Measurements from ENCODE around the gene UBE2G1.
A peak's percentile ranks its signal among the peaks of the same experiment; 100 is the strongest.
"Not testable (repeated sequence)": the region's sequence is repeated elsewhere in the genome, so short reads cannot be mapped to it uniquely, and the experiment has no call there.

UBE2G1 gene

DNA sequence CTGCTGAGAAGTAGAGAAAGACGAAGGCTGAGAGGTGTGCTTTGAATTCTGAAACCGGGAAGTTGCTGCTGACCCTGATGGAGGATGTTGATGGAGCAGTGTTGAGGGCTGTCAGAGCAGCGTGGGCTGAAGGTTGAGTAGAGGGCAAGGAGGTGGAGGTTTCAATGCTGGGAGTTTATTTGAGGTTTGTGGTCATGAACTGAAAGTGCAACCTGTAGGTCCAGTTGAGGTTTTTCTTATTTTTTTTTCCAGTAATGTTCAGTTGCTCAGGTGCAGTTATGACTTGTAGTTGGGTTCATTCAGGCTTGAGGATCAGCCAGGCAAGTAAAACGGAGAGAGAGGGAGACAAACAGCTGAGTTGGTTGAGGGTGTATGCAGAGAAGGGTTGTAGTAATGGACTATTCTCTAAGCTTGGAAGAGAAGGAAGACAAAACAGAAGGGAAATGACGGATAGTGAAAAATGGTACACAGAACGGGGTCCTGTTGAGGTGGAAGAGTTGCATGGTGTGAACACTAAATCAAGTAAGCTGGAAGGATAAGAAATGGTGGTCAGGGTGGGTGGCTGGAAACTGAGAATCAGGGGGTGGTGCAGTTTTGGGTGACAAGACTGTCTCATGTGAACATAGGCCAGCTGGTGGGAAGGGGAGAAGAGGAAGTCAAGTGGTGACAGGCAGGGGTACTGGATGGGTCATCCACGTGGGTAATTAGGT, 8.7 kb upstream of the UBE2G1 start:
- no peak for DNase-seq (ENCODE audit: low read depth)

GRCh38 chr17:4369557-4370230, 3.2 kb upstream of the UBE2G1 start:
- DNase-seq (ENCODE audit: low read depth): no peak

GRCh38 chr17:4368341-4368740, 1.9 kb upstream of the UBE2G1 start:
- no peak for DNase-seq (ENCODE audit: low read depth)

DNA sequence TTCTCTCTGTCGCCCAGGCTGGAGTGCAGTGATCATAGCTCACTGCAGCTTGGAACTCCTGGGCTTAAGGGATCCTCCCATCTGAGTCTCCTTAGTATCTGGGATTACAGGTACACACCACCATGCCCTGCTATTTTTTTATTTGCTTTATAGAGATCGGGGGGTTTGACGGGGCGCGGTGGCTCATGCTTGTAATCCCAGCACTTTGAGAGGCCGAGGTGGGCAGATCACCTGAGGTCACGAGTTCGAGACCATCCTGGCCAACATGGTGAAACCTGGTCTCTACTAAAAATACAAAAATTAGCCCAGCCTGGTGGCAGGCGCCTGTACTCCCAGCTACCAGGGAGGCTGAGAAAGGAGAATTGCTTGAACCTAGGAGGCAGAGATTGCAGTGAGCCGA, 702 bp upstream of the UBE2G1 start:
- DNase-seq (ENCODE audit: low read depth): not testable (repeated sequence)

DNA sequence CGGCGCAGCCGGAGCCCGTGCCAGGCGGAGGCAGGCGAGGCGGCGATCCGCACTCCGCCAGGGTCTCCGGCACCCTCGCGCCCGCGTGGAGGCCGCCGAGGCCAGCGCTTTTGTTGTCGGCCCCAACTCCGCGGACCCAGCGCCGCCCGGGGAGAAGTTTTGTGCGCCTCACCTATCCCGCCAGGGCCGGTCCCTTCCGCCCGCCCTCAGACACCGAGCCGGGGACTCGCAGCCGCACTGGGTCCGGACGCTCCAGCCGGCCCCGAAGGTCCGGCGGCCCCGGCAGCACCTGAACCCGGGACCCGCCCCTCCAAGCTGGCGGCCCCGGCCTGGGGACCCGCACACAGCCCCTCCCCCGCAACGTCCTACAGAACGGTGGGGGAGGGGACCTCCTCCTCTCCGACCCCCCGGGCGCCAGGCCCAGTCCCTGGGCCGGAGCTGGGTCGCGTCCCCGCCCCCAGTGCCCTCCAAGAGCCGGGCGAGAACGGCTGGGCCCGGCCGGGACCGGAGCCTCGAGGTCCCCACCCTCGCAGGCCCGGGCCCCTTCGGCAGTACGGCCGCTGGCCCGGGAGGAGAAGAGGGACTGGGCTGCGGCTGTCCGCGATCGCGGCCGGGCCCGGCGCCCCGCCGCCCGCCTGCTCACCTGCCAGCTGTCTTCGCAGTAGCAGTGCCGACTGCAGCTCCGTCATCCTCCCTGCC, 698 bp downstream of the UBE2G1 start:
- peak; percentile 13 for DNase-seq (ENCODE audit: low read depth)

DNA sequence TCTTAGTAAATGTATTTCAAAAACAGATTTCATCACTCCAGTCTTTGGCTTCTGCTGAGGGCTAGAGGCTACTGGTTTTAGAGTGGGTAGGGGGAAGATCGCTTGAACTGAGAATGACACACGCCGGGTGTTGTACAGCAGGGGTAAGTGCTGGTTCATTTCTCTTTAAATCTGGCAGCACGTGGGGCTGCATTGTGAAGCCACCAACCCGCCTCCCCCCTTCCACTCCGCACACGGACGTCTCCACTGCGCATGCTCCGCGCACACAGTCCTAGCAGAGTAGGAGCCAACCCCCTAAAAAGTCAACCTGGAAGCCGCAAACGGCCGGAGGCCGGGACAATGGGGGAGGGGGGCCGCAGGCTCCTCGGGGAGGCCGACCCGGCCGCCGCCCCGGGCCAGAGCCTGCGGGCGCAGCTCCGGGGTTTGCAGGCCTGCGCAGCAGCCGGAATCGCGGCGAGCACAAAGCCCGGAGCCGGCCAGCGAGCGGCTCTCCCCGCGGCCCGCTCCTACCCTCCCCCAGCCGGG, 1.3 kb downstream of the UBE2G1 start:
- DNase-seq (ENCODE audit: low read depth): peak; percentile 77

GRCh38 chr17:4364622-4365041, 1.8 kb downstream of the UBE2G1 start:
- no peak for DNase-seq (ENCODE audit: low read depth)

DNA sequence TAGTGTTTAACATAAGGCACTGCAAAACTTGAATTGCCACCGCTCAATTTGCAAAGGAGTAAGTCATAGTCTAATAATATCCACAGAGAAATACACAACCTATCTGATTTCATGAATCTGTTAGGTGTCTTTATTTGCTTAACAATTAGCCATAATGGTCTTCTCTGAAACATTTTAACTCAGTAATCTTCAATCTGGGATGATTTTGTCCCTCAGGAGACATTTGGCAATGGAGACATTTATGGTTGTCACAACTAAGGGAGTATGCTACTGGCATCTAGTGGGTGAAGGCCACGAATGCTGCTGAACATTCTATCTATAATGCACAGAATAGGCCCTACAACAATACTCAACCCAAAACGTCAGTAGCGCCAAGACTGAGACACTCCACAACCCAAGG, 4.3 kb downstream of the UBE2G1 start:
- no peak for DNase-seq (ENCODE audit: low read depth)

- no peak for DNase-seq (ENCODE audit: low read depth)
Observed at GRCh38 chr17:4358154-4358553, 8.3 kb downstream of the UBE2G1 start.

- DNase-seq (ENCODE audit: low read depth): no peak
Observed at GRCh38 chr17:4357671-4358070, 8.8 kb downstream of the UBE2G1 start.

DNA sequence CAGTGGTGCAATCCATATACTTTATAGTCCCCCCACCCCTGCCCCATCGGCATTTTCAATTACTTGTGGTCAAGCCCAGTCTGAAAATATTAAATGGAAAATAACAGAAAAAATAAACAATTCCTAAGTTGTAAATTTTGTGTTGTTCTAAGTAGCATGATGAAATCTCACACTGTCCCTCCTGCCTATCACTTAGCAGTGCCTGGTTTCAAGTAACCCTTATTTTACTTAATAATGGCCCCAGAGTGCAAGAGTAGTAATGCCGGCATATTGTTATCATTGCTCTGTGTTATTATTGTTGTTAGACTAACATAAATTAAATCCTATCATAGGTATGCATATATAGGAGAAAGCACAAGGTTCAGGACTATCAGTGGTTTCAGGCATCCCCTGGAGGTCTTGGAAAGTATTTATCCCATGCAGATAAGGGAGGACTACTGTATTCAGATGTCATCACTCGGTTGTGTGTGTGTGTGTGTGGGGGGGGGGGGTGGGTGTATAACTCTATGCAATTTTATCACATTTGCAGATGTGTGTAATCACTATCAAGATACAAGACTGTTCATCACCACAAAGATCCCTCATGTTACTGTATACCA, 9.3 kb downstream of the UBE2G1 start:
- no peak for DNase-seq (ENCODE audit: low read depth)

DNA sequence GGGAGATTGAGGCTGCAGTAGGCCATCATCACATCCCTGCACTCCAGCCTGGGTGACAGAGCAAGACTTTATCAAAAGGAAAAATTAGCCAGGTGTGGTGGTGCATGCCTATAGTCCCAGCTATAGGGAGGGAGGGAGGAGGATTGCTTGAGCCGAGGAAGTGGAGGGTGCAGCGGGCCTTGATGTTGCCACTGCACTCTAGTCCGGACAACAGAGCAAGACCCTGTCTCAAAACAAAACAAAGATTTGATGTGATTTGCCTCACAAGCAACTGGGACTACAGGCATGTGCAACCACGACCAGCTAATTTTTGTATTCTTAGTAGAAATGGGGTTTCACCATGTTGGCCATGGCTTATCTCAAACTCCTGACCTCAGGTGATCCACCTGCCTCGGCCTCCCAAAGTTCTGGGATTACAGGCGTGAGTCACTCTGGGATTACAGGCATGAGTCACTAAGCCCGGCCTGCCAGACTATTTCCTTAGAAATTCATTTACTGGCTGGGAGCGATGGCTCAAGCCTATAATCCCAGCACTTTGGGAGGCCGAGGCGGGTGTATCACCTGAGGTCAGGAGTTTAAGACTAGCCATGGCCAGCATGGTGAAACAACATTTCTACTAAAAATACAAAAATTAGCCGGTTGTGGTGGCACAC, 11.5 kb downstream of the UBE2G1 start:
- no peak for DNase-seq (ENCODE audit: low read depth)

- DNase-seq (ENCODE audit: low read depth): no peak
Observed at GRCh38 chr17:4354206-4354605, 12.3 kb downstream of the UBE2G1 start.

GRCh38 chr17:4350214-4350613, 16.3 kb downstream of the UBE2G1 start:
- not testable (repeated sequence) for DNase-seq (ENCODE audit: low read depth)

DNA sequence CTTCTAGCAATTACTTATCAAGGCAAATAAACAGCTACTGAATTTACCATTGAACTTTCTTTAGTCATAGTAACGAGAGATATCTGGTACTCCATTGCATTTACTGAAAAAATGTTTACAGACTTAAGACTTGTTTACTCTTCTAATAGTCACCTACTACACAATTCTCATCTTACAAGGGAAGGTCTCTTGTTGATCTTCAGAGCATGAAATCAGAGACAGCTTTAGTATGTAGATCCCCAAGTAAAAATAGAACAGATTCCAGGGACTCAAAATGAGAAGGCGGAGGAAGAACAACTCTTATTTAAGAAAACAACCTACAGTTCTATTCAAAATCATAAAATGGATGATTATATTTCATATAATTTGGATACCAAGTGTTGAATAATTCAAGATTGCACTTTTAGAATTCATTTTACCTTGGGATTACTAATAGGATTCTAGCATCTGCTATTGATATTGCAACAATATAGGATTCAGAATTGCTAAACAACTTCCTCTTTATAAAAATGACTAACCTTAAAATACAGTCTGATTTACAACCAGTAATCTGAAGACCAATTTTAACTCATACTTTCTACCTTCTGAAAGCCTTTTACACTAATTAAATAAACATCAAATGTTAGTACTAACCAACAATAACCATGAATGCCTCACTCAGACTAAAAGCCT, 20.8 kb downstream of the UBE2G1 start:
- no peak for DNase-seq (ENCODE audit: low read depth)

DNA sequence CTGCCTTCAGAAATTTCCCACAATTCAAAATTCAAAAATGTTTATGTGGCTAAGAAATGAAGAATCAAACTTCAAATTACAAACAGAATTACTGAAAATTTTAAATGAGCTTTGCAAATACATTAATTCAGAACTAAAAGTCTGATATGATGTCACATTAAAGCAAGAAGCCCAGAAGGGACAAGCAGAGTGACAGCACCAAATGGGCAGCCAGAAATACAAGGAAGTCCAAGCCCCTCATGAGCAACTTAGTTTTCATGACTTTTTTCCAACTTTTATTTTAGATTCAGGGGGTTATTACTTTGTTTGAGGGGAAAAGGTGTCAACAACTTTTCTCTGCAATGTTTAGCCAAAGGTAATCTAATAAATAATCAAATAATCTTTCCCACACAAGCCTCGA, 21.5 kb downstream of the UBE2G1 start:
- DNase-seq (ENCODE audit: low read depth): no peak

DNA sequence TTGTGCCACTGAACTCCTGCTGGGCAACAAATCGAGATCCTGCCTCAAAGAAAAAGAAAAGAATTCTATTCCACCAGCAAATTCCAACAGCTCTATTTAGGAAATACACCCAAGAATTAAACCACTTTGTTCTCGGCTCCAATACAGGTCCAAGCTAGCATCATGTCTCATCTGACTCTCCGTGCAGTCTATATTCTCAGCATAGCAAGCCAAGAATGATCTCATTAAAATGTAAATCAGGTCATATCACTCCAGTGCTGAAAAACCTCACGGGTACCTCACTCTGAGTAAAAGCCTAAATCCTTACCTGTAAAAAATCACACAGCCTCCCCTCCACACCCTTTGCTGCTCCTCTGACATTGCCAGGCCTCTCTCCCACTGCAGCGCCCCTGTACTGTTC, 23.9 kb downstream of the UBE2G1 start:
- DNase-seq (ENCODE audit: low read depth): no peak

GRCh38 chr17:4341616-4341977, 24.9 kb downstream of the UBE2G1 start:
- DNase-seq (ENCODE audit: low read depth): no peak

DNA sequence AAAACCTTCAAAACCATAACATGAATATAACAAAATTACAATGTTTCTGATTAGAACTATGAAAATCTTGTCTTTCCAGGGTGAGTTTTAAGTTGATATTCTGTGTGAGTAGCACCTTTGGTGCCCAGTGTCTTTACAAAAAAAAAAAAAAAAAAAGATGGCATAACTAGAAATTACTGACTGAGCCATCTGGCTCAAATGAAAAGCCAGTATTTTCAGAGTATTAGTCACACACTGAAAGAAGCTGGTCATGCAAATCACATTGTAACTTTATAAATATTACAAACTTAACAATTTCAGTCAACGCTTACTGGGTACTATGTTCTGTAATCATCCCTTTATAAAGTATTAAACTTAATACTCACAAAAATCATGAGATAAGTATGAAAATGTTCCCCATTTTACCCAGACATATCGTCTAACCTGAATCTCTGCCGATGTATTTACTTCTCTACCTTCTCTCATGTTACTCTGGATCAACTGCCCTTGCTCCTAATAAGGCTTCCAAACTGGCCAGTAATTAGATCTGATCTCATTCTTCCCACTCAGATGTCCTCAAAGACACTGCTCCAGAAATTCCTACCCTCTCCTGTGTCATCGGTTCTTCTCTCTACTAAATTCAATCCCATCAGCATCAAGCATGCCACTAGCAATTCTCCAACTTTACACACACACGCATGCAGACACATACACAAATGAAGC, 25.4 kb downstream of the UBE2G1 start:
- DNase-seq (ENCODE audit: low read depth): no peak

DNA sequence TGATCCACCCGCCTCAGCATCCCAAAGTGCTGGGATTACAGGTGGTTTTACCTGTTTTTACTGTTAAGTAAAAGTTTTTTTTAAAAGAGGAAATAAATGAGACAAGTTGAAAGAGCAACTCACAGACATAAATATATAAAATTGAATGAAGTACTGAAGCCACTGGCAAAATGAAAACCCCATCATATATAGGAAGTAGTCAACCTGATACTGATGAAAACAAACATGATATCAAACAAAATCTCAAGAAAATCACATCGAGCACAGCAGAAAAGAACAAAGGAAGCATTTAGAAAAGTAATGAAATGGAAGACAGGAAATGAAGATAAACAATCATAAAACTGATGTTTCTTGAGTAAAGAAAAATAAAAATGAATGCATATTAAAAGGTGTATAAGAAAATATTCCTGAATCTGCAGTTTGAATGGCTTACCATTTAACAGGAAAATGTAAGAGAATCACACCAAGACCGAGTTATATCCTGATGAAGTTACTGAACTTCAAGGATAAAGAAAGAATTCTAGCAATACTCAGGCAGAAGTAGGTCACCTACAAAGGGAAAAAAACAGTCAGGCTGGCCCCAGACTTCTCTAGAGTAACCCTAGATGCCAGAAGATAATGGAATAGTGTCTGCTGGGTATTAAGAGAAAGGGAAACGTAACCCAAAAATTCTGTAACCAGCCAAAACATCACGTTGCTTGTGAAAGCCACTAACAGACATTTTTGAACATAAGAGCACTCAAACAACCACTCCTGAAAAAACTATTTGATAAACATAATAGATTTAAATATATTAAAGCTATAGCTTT, 31.5 kb downstream of the UBE2G1 start:
- DNase-seq (ENCODE audit: low read depth): no peak
